Measurements from ENCODE around the gene MYO1D.

Gene MYO1D

DNA sequence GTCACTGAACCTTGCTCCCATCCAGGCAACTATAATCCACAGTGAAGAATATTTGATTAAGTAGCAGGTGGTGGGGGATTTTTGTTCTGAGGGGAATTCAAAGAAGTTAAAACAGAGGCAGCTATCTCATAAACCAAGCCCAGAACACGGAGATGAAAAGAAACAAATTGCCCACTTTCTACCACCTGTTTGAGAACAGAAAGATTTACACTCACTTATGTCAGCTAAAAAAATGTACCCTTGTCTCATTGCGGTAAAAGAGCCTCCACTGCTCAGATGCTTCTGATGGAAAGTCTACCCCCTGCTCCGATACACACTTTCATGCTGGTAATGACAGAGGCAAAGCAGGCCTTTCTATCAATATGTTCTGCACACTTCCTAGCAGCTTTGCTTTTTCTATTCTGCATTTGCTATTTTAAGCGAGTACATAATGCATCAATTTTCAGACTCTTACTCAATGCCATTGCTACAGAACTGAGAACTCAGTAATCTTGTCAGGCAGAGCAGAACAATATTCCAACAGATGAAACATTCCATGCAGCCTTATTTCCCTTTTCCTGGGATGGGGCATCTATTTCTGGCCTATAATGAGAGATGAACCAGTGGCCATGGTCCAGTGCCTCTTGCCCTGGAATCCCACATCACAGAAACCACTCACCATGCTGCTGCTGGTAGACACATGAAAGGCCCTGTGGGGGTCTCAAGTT lies 361.1 kb downstream of the MYO1D start:
- DNase-seq (ENCODE audit: low read depth in 1 of 2, low spot score in 1 of 2): no peak

DNA sequence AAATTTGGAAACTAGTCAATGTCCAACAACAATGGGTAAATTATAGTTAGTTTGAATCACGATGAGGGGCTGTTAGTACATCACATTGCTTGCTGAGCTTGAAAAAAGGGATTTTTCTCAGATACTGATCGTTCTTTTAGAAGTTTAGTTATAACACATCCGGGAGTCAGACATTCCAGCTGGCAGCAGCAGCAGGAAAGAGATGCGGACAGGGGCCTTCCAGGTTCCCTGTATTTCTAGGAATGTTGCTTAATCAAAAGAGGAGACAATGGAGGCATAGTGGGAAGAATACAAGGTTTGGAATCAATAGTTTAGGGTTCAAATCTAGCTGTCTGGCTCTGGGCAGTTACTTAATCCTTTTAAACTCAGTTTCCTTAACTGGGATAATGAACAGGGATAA lies 362.3 kb downstream of the MYO1D start:
- no peak for DNase-seq (ENCODE audit: low read depth in 1 of 2, low spot score in 1 of 2)

DNA sequence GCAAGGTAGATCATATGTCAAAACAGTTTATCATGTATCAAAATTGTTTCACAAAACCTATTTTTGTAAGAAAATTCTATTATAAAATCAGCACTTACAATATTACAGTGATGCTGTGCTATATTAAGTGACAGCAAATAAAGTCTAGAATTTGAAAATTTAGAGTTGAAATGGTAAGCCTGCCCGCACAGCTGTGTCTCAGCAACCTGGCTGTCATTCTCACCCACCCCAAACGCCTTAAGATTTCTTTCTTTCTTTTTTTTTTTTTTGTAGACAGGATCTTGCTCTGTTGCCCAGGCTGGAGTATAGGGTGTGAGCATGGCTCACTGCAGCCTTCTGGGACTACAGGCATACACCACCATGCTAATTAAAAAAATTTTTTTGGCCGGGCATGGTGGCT lies 363.3 kb downstream of the MYO1D start:
- DNase-seq (ENCODE audit: low read depth in 1 of 2, low spot score in 1 of 2): no peak

DNA sequence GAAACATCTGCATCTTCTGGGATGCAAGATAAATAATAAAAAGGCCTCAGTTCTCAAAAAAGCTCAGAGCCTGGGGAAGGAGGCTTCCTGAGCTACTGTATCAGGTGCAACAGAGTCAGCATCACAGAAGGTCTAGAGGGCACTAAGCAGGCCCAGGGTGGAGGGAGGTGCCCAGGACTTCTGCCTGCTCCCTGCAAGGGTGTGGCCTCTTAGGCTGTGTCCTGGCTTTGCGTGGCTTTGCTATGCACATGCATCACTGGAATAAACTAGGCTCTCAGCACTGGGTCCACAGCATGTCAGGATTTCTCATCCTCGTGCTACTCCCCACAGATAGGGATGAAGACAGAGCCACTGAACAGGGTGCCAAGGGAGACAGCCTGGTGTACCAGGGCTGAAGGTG lies 364.6 kb downstream of the MYO1D start:
- DNase-seq (ENCODE audit: low read depth in 1 of 2, low spot score in 1 of 2): no peak

DNA sequence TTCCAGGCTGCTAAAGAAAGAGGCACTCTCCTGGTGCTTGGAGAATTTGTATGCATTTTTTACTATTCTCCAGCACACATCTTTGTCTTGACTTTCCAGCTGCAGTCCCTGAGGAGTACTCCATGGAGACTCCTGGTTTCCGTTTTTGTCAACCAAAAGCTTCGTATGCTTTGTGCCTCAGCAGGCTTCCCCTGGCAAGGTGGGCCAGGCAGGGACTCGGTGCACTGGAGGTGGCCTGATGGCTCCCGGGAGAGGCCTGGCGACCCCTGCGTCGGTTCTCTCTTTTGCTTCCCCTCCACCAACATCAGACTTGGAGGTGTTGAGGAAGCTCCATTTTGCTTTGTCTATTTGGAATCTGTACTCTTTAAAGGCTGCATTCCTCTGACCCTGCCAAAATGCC lies 366.5 kb downstream of the MYO1D start:
- DNase-seq (ENCODE audit: low read depth in 1 of 2, low spot score in 1 of 2): no peak

DNA sequence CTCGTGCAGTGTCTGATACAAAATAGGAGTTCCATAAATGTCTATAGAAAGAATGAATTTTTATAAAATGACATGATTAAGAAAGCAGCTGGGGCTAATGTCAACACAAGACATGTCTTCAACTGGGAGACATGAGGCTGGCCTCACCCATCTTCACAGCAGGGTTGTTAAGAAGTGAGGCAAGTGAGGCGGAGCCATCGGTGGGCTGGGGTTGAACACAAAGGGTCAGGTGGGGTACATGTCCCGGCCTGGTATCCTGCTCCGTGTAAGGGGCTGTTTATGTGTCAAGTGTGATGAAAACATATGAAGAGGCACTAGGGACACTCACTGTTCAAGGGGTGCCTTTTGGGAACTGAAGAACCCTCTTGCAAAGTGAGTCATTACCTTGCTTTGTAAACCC lies 368.0 kb downstream of the MYO1D start:
- DNase-seq (ENCODE audit: low read depth in 1 of 2, low spot score in 1 of 2): no peak

DNA sequence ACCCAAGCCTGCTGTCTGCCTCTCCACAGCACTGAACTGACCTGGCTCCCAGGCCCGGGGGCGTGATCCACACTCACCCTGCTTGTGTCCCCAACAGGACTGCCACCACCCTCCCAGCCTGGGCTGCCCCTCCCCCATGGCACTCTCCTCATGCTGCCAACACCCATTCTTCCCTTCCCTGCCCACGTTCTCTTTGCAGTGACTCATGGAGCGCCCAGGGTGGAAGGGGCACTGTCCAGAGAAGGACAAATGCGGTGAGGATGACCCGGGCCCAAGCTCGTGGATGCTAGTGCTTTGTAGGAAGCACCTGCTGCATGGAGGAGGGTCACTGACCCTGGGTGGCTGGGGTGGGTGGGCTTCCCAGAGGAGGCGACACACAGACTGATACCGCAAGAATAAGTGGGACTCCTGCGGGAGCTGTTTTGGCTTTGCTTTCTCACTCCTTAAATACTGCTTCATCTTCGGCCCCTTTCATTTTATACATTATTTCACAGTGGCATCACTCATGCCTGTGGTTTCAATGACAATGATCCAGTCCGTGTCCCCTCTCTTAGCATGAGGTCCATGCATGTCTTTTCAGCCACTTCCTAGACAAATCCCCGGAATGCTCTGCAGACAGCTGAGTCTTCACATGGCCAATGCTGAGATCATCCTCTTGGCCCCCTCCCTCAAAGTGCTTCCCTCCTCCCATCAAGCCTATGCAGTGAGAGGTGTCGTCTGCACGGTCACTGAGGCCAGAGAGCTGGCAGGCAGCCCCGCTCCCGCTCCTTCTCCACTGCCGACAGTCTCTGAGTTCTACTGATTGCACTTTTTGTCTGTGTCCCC lies 372.5 kb downstream of the MYO1D start:
- DNase-seq (ENCODE audit: low read depth in 1 of 2, low spot score in 1 of 2): no peak

DNA sequence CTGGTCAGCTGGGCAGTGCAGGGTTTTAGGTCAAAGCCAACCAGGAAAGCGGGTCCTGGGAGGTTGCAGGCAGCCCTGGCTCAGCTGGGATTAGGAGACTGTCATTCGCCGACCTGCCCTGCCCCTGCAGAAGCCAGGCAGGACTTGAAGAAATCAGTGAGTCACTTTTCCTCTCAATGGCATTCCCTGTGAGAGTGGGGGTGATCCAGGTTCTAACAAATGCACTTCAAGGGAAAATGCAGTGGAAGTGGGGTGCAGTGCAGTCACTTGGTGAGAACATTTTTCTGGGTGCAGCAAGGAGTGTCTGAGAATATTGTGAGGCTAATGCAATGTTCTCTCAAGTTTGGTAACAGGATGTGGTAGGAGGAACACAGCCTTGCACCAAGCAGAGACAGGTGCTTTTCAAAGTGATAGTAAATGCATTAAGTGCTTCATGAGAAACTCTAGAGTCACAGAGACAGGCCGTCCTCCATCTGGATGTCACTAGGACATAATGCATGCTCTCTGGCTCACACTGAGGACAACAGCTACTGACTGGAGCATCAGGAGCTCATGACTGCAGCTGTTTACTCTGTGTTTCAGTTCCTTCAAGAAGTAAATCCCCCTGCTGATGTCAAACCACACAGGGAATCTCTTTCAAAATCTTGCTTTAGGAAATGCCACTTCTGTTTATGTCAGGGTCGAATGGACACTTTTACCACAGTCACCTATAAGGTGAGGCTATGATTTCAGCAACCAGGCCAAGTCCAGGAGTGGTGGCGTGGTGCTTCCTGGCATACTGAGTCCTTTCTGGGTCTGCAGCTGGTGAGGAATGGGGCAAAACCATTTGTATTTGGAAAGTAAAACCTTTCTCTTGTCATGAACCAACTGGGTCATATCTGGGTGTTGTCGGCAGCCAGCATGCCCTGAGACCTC lies 373.4 kb downstream of the MYO1D start:
- no peak for DNase-seq (ENCODE audit: low read depth in 1 of 2, low spot score in 1 of 2)

DNA sequence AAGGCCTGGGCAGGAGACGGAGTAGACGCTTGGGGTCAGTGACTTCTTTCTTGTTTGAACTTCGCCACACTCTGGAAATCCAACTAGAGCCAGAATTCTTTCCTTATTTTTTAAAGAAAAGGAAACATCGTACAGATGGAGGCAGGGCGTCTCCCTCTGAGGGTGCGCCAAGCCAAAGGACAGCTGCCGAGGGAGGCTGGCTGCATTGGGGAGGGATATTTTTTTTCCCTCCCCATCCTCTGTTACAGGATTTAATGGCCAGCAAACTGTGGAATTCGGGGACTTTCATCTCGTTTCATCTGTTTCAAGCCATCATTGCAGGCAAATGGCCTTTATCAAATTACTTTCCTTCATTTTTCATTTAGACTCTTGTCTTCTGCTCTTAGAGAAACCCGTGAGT lies 374.2 kb downstream of the MYO1D start:
- no peak for DNase-seq (ENCODE audit: low read depth in 1 of 2, low spot score in 1 of 2)

DNA sequence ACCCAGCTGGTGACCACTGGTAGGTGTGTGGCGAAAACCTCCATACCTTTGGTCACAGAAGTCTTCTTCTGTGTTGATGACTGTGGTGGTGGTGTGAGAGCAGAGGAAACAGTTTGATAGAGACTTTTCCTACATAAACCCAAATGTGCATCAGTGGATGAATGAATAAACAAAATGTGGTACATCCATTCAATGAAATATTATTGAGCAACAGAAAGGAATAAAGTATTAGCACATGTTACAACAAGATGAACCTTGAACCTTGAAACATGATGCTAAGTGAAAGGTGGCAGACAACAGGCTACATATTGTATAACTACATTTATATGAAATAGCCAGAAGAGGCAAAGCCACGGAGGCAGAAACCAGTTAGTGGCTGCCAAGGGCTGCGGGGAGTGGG lies 374.9 kb downstream of the MYO1D start:
- DNase-seq (ENCODE audit: low read depth in 1 of 2, low spot score in 1 of 2): no peak

DNA sequence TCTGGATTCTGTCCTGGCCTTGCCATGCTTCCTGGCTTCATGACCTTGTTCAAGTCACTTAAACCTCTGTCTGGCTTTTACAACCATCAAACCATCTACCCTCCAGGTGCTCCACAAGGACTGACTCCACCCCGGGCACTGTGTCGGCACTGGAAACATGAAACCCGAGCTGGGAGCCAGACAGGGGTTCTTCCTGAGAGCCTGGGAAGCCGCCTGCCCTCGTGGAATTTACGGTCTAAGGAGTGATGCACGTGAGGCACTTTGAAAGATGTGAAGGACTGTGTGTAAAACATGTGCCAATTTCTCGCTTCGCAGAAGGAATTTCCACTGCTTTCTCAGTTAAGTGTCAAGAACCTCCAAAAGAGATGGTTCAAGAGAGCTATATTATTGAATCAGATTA lies 378.5 kb downstream of the MYO1D start:
- no peak for DNase-seq (ENCODE audit: low read depth in 1 of 2, low spot score in 1 of 2)

DNA sequence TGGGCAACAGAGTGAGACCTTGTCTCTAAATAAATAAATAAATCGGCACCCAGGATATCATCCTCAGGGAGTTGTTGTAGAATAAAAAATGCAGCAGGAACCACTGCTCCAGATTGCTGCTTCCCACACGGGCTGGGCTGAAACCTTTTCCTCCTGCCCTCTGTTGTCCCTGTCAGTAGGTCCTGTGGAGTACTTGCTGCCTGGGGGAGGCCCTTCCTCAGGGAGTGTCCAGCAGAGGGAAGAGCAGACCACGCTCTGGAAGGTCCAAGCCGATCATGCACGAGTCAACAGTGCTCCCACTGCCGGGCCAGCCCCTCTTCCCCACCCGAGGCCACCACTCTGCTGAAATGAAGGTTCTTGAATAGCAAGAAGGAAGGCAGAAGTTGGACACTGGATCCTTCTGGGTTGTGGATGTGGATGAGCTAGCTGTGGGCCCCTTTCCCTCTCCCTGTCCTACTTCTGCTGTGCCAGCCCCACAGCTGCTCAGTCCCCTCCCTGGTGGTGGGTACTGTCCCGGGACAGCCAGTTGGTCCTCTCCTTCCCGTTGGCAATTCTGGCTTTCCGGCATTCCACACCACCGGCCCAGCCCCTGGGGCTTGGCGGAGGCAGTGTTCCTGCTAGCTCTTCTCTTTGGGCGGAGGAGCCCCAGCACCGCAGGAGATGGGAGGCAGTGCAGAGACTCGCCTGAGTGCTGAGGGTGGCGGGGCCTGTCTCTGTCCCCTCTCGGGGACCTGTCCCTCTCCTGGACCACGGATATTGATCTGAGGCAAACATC lies 379.3 kb downstream of the MYO1D start:
- no peak for DNase-seq (ENCODE audit: low read depth in 1 of 2, low spot score in 1 of 2)

DNA sequence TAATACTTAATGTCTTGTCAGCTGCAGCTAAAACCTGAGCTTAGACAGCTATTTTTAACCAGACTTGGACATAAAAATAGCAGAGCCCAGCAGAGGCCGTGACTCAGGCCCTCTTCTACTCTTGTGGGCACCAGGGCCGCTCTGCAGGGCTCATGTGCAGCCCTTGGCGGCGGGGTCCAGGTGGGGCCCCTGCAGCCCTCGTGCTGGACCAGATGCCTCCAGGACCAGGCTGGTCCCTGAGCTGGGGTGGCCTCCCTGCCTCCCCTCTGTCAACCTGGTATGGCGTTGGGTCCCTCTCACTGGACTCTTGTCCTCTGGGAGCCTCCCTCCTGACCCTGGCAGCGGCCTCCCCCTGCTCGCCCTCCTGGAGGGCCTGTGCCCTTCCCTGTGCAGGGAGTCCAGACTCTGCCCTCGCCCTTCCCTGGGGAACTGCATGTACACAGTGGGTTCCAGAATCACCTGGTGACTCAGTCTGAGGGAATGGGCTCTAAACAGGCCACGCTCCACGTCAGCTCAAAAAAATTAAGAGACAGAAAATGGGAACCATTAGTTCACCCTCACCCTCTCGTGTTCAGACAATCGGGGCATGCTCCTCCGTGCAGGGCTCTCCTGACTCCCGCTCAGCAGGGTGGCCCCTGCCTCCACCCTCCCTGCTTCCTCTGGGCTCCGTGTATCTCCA lies 380.4 kb downstream of the MYO1D start:
- no peak for DNase-seq (ENCODE audit: low read depth in 1 of 2, low spot score in 1 of 2)

DNA sequence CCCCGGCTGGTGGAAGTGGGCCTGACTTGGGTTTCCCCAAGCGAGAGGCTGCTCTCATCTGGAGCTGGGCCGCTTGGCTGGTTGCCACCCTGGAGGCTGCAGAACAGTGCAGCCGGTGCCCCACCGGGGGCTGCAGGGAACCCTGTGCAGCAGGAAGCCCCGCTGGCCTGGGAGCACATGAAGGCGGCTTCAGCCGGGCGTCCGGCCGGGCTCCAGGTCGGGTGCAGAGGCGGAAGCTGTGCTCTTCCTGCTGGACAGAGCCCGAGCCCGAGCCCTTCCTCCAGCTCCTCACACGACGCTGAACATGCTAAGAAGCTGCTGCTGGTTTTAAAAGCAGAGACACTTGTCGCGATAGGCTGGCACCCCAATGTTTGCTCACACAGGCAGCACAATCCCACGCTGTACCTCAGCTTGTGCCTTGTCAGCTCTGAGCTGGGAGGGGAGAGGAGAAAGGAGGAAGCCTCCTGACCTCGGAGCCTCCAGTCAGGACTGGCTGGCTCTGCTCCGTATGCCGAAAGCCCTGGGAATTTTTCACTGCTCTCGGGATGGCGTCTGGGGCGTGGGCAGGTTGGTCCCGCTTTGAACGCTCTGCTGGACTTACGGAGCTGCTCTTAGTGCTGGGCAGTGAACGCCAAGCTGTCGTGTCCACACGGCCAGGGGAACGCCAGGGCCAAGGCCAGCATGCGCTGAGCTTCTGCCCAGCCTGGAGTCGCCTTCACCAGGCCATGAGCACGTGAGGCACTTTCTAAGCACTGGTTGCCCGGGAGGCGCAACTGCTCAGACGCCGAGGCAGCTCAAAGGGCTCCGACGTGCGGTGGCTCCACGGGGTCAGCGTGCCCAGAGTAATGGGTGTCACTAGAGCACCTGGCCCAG lies 381.3 kb downstream of the MYO1D start:
- DNase-seq (ENCODE audit: low read depth in 1 of 2, low spot score in 1 of 2): no peak

DNA sequence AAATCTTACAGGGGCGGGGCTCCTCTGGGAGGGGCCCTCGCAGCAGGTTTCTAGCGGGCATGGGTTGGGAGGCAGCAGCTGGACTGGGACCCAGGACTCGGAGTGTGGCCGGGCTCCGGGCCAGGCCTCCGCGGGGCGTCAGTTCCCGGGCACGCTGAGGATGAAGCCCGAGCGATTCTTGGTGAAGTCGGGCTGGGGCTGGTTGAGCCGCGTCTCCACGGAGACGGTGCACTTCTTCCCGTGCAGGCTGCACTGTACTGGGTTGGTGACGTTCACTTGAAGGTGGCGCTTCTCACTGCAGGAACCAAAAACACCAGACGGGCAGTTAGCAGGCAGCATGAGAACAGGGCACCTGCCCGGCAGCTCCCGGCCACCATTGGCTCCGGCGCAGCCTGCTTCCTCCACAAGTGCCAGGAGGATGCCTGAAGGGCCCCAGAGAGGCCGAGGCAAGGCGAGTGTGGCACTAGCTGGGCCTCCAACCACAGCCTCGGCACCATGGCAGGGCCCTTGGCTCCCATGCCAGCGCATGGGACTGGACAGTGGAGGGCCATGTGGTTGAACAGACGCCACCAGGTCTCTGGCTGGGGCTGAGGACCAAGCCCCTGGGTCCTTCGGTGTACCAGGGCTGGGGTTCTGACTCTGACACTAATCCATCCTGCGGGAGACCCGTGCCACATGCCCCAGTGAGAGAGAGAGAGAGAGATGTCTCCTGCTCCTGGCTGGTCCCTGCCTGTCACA lies 382.1 kb downstream of the MYO1D start:
- DNase-seq (ENCODE audit: low read depth in 1 of 2, low spot score in 1 of 2): no peak

DNA sequence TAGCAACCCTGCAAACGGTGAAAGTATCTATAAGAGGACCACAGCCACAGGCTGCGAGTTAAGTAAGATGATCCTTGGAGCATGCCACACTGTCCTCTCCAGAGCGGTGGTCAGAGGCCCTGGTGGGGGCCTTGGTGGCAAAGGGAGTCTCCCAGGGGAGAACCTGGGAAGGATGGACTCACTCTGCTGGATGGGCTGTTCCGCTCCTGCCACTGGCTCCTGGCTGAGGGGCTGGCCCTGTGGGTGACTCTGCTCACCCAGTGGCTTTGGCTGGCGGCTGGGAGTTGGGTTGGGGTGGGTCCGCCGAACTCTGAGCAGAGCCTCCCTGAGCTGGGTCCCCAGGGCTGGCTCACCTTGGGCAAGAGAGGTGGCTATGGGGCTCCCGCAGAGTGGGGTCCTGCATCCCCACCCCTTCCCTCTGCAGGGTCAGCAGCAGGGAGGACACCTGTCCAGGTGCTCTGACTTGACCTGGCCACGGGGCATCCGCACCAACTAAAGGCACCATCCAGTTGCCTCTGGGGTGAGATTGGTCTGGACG lies 382.9 kb downstream of the MYO1D start:
- no peak for DNase-seq (ENCODE audit: low read depth in 1 of 2, low spot score in 1 of 2)

DNA sequence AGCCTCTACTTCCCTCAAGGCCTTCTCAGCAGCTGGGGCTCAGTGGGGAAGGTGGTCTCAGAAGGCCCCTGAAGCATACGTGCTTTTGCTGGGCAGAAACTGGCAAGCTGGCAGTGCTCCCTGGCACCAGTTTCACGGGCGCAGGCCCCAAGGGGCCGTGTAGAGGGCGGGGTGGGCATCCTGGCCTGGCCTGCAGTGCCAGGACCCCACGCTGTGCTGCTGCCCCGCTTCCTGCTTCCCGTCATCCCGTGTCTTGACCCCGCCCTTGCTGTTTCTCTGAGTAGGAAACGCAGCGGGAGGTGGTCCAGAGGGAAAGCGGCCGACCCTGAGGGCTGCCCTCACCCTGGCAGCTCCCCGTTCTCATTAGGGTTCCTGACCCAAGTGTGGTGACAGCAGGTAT lies 383.4 kb downstream of the MYO1D start:
- DNase-seq (ENCODE audit: low read depth in 1 of 2, low spot score in 1 of 2): no peak

DNA sequence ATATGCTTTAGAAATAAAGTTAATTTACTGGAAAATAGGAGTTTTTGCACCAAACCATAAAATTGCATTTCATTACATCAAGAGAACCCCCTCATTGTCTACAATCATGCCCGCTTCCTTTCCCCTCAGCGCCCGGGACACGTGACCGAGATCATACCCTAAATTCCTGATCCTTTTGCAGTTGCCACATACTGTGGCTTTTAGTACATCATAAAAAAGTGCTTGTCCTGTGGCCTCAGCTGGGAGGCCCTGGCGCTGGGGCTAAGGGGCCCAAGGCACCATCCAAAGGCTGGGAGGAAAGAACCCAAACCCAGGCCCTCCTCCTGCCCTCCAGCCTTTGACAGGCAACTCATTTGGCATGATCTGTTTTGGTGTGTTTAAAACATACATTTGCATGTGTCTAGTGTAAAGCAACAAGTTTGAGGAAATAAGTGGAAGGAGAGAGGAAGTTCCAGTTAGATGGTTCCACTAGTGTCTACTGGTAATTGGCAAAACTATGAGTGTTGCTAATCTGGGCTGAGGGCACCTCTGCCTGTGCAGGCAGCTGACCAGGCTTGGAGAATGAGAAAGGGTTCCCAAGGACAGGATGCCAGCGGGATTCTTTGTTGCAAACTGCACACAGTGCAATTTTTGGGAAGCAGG lies 384.2 kb downstream of the MYO1D start:
- no peak for DNase-seq (ENCODE audit: low read depth in 1 of 2, low spot score in 1 of 2)
